ENCODE results near the gene ALG8. TPM values are rescaled to one million over a fixed set of nuclear protein-coding genes. Genes with fewer than 3 reads are reported as not detected.

The ALG8 gene
- total RNA-seq, 4 donors from 2014 or later, result 26.5 to 43.4 (median 30.8) TPM

DNA sequence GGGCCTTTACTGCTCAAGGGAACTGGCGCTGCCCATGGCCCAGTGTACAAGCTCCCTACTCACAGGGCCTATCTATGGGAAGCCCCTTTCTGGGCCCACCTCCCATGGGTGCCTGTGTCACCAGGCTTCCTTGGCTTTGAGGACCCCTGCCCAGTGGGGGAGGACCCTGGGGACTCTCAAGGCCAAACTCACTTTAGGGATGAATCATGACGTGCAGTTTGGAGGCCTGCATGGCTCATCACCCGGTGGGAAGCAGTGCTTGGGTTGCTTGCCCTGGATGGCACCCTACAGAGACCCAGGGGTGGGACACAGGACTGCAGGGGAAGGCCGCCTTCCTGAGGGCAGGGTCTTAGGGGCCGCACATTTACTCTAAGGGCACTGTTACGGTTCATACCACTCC lies 32.5 kb upstream of the ALG8 start:
- no peak overlapping the region for H3K4me3 ChIP-seq
- H3K27me3 ChIP-seq, result no peaks in the 10 kb centered on the region
- intact Hi-C loops (cut with DNase I; ENCODE audit: low total_unique reads), result no loop called here
- no peak for DNase-seq
- H3K27ac ChIP-seq, result no peak overlapping the region
- no peaks in the 10 kb centered on the region for H3K4me1 ChIP-seq
- no peaks in the 10 kb centered on the region for H3K36me3 ChIP-seq
- TF ChIP-seq POLR2A (IDR thresholded peaks at IDR 0.05), result no peak
- TF ChIP-seq, protein P1, sequence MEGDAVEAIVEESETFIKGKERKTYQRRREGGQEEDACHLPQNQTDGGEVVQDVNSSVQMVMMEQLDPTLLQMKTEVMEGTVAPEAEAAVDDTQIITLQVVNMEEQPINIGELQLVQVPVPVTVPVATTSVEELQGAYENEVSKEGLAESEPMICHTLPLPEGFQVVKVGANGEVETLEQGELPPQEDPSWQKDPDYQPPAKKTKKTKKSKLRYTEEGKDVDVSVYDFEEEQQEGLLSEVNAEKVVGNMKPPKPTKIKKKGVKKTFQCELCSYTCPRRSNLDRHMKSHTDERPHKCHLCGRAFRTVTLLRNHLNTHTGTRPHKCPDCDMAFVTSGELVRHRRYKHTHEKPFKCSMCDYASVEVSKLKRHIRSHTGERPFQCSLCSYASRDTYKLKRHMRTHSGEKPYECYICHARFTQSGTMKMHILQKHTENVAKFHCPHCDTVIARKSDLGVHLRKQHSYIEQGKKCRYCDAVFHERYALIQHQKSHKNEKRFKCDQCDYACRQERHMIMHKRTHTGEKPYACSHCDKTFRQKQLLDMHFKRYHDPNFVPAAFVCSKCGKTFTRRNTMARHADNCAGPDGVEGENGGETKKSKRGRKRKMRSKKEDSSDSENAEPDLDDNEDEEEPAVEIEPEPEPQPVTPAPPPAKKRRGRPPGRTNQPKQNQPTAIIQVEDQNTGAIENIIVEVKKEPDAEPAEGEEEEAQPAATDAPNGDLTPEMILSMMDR (IDR thresholded peaks at IDR 0.05), result no peak
- no peaks in the 10 kb centered on the region for H3K9me3 ChIP-seq

GRCh38 chr11:78170874-78171549 lies 31.6 kb upstream of the ALG8 start:
- no peak for TF ChIP-seq POLR2A (IDR thresholded peaks at IDR 0.05)
- TF ChIP-seq, protein P1 (IDR thresholded peaks at IDR 0.05), result no peak
- Histone ChIP-seq H3K4me3 (no peak overlapping the region), H3K36me3 (no peaks in the 10 kb centered on the region), H3K9me3 (no peaks in the 10 kb centered on the region), H3K4me1 (no peaks in the 10 kb centered on the region), H3K27me3 (no peaks in the 10 kb centered on the region), H3K27ac (no peak overlapping the region)
- intact Hi-C loops (cut with DNase I; ENCODE audit: low total_unique reads), result no loop called here
- no peak for DNase-seq

DNA sequence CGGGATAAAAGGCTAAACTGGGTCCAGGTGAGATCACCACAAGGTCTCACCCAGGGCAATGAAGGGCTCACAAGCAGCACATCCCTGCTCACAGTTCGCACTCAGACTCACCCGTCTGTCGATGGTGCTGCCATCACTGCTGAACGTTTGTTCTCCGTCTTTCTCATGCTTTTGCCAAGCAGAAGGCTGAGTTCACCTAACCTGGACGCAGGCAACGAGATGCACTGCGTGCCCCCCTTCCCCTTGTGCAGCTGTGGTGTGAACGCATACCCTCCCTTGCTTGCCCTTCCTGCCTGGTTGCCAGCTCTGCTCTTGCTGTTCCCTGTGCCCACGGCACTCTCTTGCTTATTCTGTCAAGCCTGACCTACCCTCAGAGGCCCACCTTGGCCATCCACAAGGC lies 31.0 kb upstream of the ALG8 start:
- DNase-seq, result no peak
- Histone ChIP-seq H3K27ac (peak overlapping the region in 1 of 2 donors; percentile 78), H3K9me3 (no peaks in the 10 kb centered on the region), H3K27me3 (no peaks in the 10 kb centered on the region), H3K36me3 (no peaks in the 10 kb centered on the region), H3K4me3 (no peak overlapping the region), H3K4me1 (no peaks in the 10 kb centered on the region)
- intact Hi-C loops (cut with DNase I; ENCODE audit: low total_unique reads), result no loop called here
- TF ChIP-seq, protein P1 (IDR thresholded peaks at IDR 0.05), result no peak
- TF ChIP-seq POLR2A (IDR thresholded peaks at IDR 0.05), result no peak

- Histone ChIP-seq H3K9me3 (no peaks in the 10 kb centered on the region), H3K36me3 (no peaks in the 10 kb centered on the region), H3K27me3 (no peaks in the 10 kb centered on the region), H3K27ac (peak overlapping the region; percentile 78 to 80), H3K4me3 (no peak overlapping the region), H3K4me1 (no peaks in the 10 kb centered on the region)
- DNase-seq, result peak; percentile 81 to 85
- intact Hi-C loops (cut with DNase I; ENCODE audit: low total_unique reads), result no loop called here
- no peak for TF ChIP-seq POLR2A (IDR thresholded peaks at IDR 0.05)
- TF ChIP-seq, protein P1 (IDR thresholded peaks at IDR 0.05), result no peak
Measured at GRCh38 chr11:78168539-78169477, 29.4 kb upstream of the ALG8 start.
